ENCODE data around the gene TAF5L. TPM values are rescaled to one million over a fixed set of nuclear protein-coding genes. Genes with fewer than 3 reads are reported as not detected.

Gene TAF5L
- total and polyA plus RNA-seq, 2 experiments from 2014 or later = 2.6 to 13.2 TPM

DNA sequence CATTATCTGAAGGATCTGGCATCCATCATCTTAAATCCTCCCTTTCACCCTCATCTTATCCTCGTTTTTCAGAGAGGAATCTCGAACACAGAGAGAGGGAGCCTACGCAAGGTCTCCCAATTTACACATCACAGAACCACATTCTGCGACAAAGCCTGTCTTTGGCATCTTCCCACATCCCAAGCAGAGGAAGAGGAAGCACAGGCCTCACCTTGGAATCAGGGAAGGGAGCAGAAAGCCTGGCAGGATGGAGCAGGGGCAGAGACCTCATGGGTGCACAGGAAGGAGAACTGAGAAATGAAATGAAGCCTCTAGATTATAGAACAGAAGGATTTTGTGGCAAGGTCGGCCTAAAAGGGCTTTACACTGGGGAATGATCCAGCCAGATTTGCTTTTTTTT lies 73.2 kb downstream of the TAF5L start:
- Histone ChIP-seq H3K79me2 (ENCODE audit: insufficient read depth) (peaks cover 95% of the 10 kb centered on the region), H3K4me3 (no peak overlapping the region), H3K9ac (no peak overlapping the region), H4K20me1 (ENCODE audit: insufficient read depth) (no peaks in the 10 kb centered on the region), H2AFZ (no peak overlapping the region), H3F3A (ENCODE audit: insufficient read depth) (no peaks in the 10 kb centered on the region), H3K27me3 (replicated peaks; ENCODE audit: insufficient read depth) (no peaks in the 10 kb centered on the region), H3K9me2 (ENCODE audit: insufficient read depth) (no peaks in the 10 kb centered on the region), H3K36me3 (ENCODE audit: low read depth) (no peaks in the 10 kb centered on the region; the same call in 1 of the 2 replicates), H3K27ac (no peak overlapping the region), H3K9me3 (ENCODE audit: low read depth) (no peaks in the 10 kb centered on the region), H3K4me2 (ENCODE audit: unreplicated experiment) (no peak overlapping the region), H3K4me1 (ENCODE audit: insufficient read depth) (peaks cover 16% of the 10 kb centered on the region)
- in situ Hi-C loops (cut with MboI) = no loop called here
- TF ChIP-seq EZH2phosphoT487 (IDR thresholded peaks at IDR 0.05; ENCODE audit: insufficient read depth, low read depth) (no peak), EZH2 (IDR thresholded peaks at IDR 0.05; ENCODE audit: insufficient read depth, poor library complexity, severe bottlenecking) (no peak)
- WGBS, 2 experiments (ENCODE audit: low coverage in 1 of 2, low lambda C conversion rate in 2 of 2, missing lambda C conversion rate in 2 of 2) = 75 to 78% methylated on average over 5 of the region's 5 CpGs
- DNase-seq = no peak

DNA sequence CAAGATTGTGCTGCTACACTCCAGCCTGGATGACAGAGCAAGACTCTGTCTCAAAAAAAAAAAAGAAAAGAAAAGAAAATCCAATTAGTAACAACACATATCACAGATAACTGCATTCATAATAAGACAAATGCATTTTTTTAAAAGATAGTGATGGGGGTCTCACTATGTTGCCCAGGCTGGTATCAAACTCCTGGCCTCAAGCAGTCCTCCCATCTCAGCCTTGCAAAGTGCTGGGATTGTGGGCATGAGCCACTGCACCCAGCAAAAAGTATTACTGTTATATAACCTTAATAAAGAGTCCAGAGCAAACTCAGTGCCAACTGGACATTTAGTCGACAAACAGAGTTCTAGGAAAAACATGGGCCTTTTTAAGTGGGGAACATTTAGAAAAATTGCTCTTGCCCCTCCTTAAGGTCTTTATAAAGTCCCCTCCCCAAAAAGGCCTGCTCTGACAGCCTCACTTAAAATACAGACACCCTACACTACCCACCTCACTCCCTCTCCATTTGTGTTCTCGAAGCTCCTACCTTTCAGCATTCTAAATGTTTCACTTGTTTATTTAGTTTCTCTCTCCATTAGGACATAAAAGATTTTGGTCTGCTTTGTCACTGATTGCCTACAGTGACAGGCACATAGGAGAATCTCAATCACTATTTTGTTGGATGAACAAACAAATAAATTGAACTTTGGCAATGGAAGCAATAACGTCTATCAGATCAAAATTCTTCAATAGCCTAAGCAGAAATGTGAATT lies 74.9 kb downstream of the TAF5L start:
- no peaks in the 10 kb centered on the region for H3K9me2 ChIP-seq (ENCODE audit: insufficient read depth)
- no peaks in the 10 kb centered on the region; the same call in none of the 2 replicates for H3K36me3 ChIP-seq (ENCODE audit: low read depth)
- H3K4me3 ChIP-seq = no peak overlapping the region
- peaks cover 78% of the 10 kb centered on the region for H3K79me2 ChIP-seq (ENCODE audit: insufficient read depth)
- no peaks in the 10 kb centered on the region for H3K9me3 ChIP-seq (ENCODE audit: low read depth)
- TF ChIP-seq EZH2phosphoT487 (IDR thresholded peaks at IDR 0.05; ENCODE audit: insufficient read depth, low read depth) (no peak), EZH2 (IDR thresholded peaks at IDR 0.05; ENCODE audit: insufficient read depth, poor library complexity, severe bottlenecking) (no peak)
- no peak overlapping the region for H3K9ac ChIP-seq
- 38 to 45% methylated on average over 3 of the region's 3 CpGs for WGBS, 2 experiments (ENCODE audit: low coverage in 1 of 2, low lambda C conversion rate in 2 of 2, missing lambda C conversion rate in 2 of 2)
- in situ Hi-C loops (cut with MboI) = no loop called here
- peaks cover 5% of the 10 kb centered on the region; the same call in 1 of the 2 replicates for H3K4me1 ChIP-seq (ENCODE audit: insufficient read depth)
- H3K27ac ChIP-seq = no peak overlapping the region
- DNase-seq = no peak
- no peak overlapping the region for H3K4me2 ChIP-seq (ENCODE audit: unreplicated experiment)
- H3K27me3 ChIP-seq (replicated peaks; ENCODE audit: insufficient read depth) = no peaks in the 10 kb centered on the region
- no peaks in the 10 kb centered on the region for H3F3A ChIP-seq (ENCODE audit: insufficient read depth)
- no peaks in the 10 kb centered on the region for H4K20me1 ChIP-seq (ENCODE audit: insufficient read depth)
- no peak overlapping the region for H2AFZ ChIP-seq

DNA sequence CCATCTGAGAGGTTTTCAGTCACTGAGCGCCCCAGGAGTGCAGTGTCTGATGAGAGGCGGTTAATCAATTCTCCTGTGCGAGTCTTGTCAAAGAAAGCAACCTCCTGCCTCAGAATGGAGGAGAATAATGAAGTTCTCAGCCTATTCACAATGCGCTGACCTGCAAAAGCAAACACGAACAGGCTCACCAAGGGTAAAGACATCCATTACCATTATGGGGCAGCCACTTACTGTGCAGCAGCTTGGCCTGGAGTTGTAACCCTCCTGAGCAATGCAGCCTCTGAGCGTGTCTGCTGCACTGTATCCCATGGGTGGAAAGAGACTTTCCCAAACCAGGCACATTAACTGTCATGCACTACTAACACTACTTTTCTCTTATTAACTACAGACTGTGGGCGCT lies 78.4 kb downstream of the TAF5L start:
- peaks cover 49% of the 10 kb centered on the region for H3K79me2 ChIP-seq (ENCODE audit: insufficient read depth)

GRCh38 chr1:229544587-229544986 lies 81.3 kb downstream of the TAF5L start:
- Histone ChIP-seq H3K9me3 (ENCODE audit: low read depth) (no peaks in the 10 kb centered on the region), H3K4me3 (no peak overlapping the region), H3K4me2 (ENCODE audit: unreplicated experiment) (no peak overlapping the region), H3K27me3 (replicated peaks; ENCODE audit: insufficient read depth) (no peaks in the 10 kb centered on the region), H3K4me1 (ENCODE audit: insufficient read depth) (no peaks in the 10 kb centered on the region), H3K36me3 (ENCODE audit: low read depth) (peaks cover 16% of the 10 kb centered on the region), H3F3A (ENCODE audit: insufficient read depth) (no peaks in the 10 kb centered on the region), H4K20me1 (ENCODE audit: insufficient read depth) (no peaks in the 10 kb centered on the region), H3K79me2 (ENCODE audit: insufficient read depth) (peaks cover 20% of the 10 kb centered on the region), H3K9ac (no peak overlapping the region), H2AFZ (no peak overlapping the region), H3K9me2 (ENCODE audit: insufficient read depth) (no peaks in the 10 kb centered on the region), H3K27ac (no peak overlapping the region)
- no peak for DNase-seq
- WGBS, 2 experiments (ENCODE audit: low coverage in 1 of 2, low lambda C conversion rate in 2 of 2, missing lambda C conversion rate in 2 of 2) = 81 to 83% methylated on average over 1 of the region's 1 CpG
- no peak for TF ChIP-seq EZH2 (IDR thresholded peaks at IDR 0.05; ENCODE audit: insufficient read depth, poor library complexity, severe bottlenecking)
- TF ChIP-seq EZH2phosphoT487 (IDR thresholded peaks at IDR 0.05; ENCODE audit: insufficient read depth, low read depth) = no peak
- in situ Hi-C loops (cut with MboI) = no loop called here

More for the DNA sequence above, 78.4 kb downstream of the TAF5L start:
- Histone ChIP-seq H3K36me3 (ENCODE audit: low read depth) (peaks cover 5% of the 10 kb centered on the region), H3K4me2 (ENCODE audit: unreplicated experiment) (no peak overlapping the region), H3F3A (ENCODE audit: insufficient read depth) (no peaks in the 10 kb centered on the region), H3K4me3 (no peak overlapping the region), H4K20me1 (ENCODE audit: insufficient read depth) (no peaks in the 10 kb centered on the region), H3K27ac (no peak overlapping the region), H3K4me1 (ENCODE audit: insufficient read depth) (no peaks in the 10 kb centered on the region), H3K9ac (no peak overlapping the region), H3K9me2 (ENCODE audit: insufficient read depth) (no peaks in the 10 kb centered on the region), H3K27me3 (replicated peaks; ENCODE audit: insufficient read depth) (no peaks in the 10 kb centered on the region), H3K9me3 (ENCODE audit: low read depth) (no peaks in the 10 kb centered on the region), H2AFZ (no peak overlapping the region)
- DNase-seq = peak; percentile 10
- TF ChIP-seq EZH2 (IDR thresholded peaks at IDR 0.05; ENCODE audit: insufficient read depth, poor library complexity, severe bottlenecking) = no peak
- no peak for TF ChIP-seq EZH2phosphoT487 (IDR thresholded peaks at IDR 0.05; ENCODE audit: insufficient read depth, low read depth)
- WGBS, 2 experiments (ENCODE audit: low coverage in 1 of 2, low lambda C conversion rate in 2 of 2, missing lambda C conversion rate in 2 of 2) = 87 to 89% methylated on average over 7 of the region's 7 CpGs
- in situ Hi-C loops (cut with MboI) = no loop called here

Small RNA genes lying within 50 kb of the gene (small RNA-seq; reads per million reads assigned to genes)
- gene HMGN2P19 (ENCODE audit: low read depth, low replicate concordance) = not detected
- not detected for gene RNA5SP78 (ENCODE audit: low read depth, low replicate concordance)

Other genes starting within 250 kb of the TAF5L start
- gene ACTA1, start 192.0 kb downstream of the TAF5L start, total RNA-seq (2014; rRNA removed; shearing (Covaris generic)) = 0.22 TPM in 1 of 2 replicates, not detected in the other
- gene ACTA1, start 192.0 kb downstream of the TAF5L start, polyA plus RNA-seq (2016; fragmentation: Nextera tagmentation; extraction: Ambion mirVana) = not detected in 2 replicates
- gene NUP133, start 117.8 kb downstream of the TAF5L start, total RNA-seq (2014; rRNA removed; shearing (Covaris generic)) = 26.6 and 29.1 TPM in 2 replicates
- 16.6 and 16.7 TPM in 2 replicates for gene NUP133, start 117.8 kb downstream of the TAF5L start, polyA plus RNA-seq (2016; fragmentation: Nextera tagmentation; extraction: Ambion mirVana)
- 19.0 and 25.2 TPM in 2 replicates for gene ABCB10, start 67.4 kb downstream of the TAF5L start, total RNA-seq (2014; rRNA removed; shearing (Covaris generic))
- 7.4 and 7.6 TPM in 2 replicates for gene ABCB10, start 67.4 kb downstream of the TAF5L start, polyA plus RNA-seq (2016; fragmentation: Nextera tagmentation; extraction: Ambion mirVana)
- 6.3 and 7.6 TPM in 2 replicates for gene URB2, start 125 bp upstream of the TAF5L start, total RNA-seq (2014; rRNA removed; shearing (Covaris generic))
- 3.3 and 3.5 TPM in 2 replicates for gene URB2, start 125 bp upstream of the TAF5L start, polyA plus RNA-seq (2016; fragmentation: Nextera tagmentation; extraction: Ambion mirVana)